ENCODE measurements around the gene CEP295NL.

DNA sequence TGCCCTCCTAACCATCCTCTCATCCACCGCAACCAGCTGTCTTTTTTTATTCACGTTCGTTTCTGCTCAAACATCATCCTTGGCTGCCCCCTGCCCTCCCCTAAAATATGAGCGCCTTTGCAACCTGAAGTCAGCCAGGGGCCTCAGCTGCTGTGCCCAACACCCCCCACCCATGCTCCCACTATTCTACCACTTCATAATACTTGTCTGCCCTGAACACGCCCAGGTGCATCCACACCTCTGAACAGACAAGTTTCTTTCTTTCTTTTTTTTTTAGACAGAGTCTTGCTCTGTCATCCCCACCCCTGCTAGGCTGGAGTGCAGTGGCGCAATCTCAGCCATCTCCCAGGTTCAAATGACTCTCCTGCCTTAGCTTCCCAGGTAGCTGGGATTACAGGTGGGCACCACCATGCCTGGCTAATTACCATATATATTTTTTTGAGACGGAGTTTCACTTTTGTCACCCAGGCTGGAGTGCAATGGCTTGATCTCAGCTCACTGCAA is 26.9 kb downstream of the CEP295NL start:
- no peak for TF ChIP-seq POLR2A (IDR thresholded peaks at IDR 0.05)
- TF ChIP-seq, protein P1, sequence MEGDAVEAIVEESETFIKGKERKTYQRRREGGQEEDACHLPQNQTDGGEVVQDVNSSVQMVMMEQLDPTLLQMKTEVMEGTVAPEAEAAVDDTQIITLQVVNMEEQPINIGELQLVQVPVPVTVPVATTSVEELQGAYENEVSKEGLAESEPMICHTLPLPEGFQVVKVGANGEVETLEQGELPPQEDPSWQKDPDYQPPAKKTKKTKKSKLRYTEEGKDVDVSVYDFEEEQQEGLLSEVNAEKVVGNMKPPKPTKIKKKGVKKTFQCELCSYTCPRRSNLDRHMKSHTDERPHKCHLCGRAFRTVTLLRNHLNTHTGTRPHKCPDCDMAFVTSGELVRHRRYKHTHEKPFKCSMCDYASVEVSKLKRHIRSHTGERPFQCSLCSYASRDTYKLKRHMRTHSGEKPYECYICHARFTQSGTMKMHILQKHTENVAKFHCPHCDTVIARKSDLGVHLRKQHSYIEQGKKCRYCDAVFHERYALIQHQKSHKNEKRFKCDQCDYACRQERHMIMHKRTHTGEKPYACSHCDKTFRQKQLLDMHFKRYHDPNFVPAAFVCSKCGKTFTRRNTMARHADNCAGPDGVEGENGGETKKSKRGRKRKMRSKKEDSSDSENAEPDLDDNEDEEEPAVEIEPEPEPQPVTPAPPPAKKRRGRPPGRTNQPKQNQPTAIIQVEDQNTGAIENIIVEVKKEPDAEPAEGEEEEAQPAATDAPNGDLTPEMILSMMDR (IDR thresholded peaks at IDR 0.05) = no peak
